ENCODE results near the gene DPP9. TPM values are rescaled to one million over a fixed set of nuclear protein-coding genes. Genes with fewer than 3 reads are reported as not detected.

Gene DPP9
- total RNA-seq, 1 experiment from 2014 or later: 46.4 TPM

DNA sequence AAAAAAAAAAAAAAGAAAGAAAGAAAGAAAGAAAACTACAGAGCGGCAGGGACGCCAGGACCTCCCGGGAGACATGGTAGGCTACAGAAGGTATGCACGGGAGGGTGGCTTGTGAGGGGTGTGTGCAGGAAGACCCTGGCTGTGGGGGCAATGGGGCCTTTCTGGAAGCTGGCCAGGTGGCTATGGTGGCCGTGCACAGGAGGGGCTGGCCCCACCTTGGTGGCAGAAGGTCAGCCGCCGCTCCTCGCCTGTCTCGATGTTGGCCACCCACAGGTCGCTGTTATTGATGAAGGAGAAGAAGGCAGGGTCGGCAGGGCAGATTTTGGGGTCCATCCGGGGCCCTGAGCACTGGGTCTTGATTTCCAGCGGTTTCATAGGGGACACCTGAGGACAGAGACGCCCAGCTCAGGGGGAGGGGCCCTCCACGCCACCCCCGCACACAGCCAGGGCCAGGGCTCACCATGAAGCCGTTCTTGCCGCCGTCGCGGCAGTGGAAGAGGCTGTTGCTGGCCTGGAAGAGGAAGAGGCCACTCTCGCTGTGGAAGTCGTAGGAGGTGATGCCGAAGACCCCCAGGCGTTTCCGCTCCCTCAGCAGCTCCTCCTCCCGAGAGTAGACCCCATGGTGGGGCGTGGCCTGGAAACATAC, 19.8 kb downstream of the DPP9 start:
- H3K9me3 Mint-ChIP-seq: no peaks in the 10 kb centered on the region
- WGBS (ENCODE audit: extremely low coverage, insufficient read length, low lambda C conversion rate): no CpG with 5 or more reads among the region's 28 CpGs
- no peak overlapping the region for H2BK120ac ChIP-seq (ENCODE audit: low read depth, low read length, poor library complexity, severe bottlenecking)
- H3T11ph ChIP-seq (ENCODE audit: low read length): no peak overlapping the region
- no peak overlapping the region for H2BK15ac ChIP-seq (ENCODE audit: low read depth, low read length)
- no peak overlapping the region for H3K4ac ChIP-seq (ENCODE audit: low read depth, low read length)
- H3K9me3 ChIP-seq (ENCODE audit: control insufficient read depth, low read depth, low read length): no peaks in the 10 kb centered on the region
- H2AFZ ChIP-seq (ENCODE audit: low read length): no peak overlapping the region
- H3K4me1 Mint-ChIP-seq: no peaks in the 10 kb centered on the region
- H3K56ac ChIP-seq (ENCODE audit: insufficient read length, low read depth, low read length): no peak overlapping the region
- no peak overlapping the region; a peak in 1 of 7 replicates for H3K27ac Mint-ChIP-seq
- H3K27ac ChIP-seq (ENCODE audit: insufficient read length, low read depth, low read length): no peak overlapping the region
- no peaks in the 10 kb centered on the region for H3K4me1 ChIP-seq (ENCODE audit: insufficient read depth, low read length)
- no peak overlapping the region for H3K4me2 ChIP-seq (ENCODE audit: insufficient read depth, insufficient read length, low read length)
- H3K9ac ChIP-seq (ENCODE audit: extremely low read depth, insufficient read length, low read length): no peak overlapping the region
- no peaks in the 10 kb centered on the region for H3K23me2 ChIP-seq (ENCODE audit: insufficient read length, low read depth, low read length, poor library complexity, severe bottlenecking)
- H3K79me1 ChIP-seq (ENCODE audit: insufficient read depth, low read depth, low read length, poor library complexity, severe bottlenecking): no peaks in the 10 kb centered on the region
- no peak overlapping the region for H4K5ac ChIP-seq (ENCODE audit: insufficient read length, low read depth, low read length)
- no peak overlapping the region for H3K4me3 Mint-ChIP-seq
- H3K27me3 ChIP-seq (ENCODE audit: insufficient read depth, low read length): no peaks in the 10 kb centered on the region
- H2AK5ac ChIP-seq (ENCODE audit: insufficient read length, low read length): no peak overlapping the region
- no peak for TF ChIP-seq CTCF (conservative IDR thresholded peaks at IDR 0.05)
- no peak overlapping the region for H3K18ac ChIP-seq (ENCODE audit: insufficient read length, low read depth, low read length)
- H4K8ac ChIP-seq (replicated peaks; ENCODE audit: insufficient read length, low read depth, low read length): no peak overlapping the region
- H4K91ac ChIP-seq (ENCODE audit: insufficient read length, low read depth, low read length): no peak overlapping the region
- no peaks in the 10 kb centered on the region for H3K79me2 ChIP-seq (ENCODE audit: insufficient read depth, low read length)
- H2BK20ac ChIP-seq (ENCODE audit: low read depth, low read length, poor library complexity, severe bottlenecking): no peak overlapping the region
- H3K27me3 Mint-ChIP-seq (ENCODE audit: low read depth): no peaks in the 10 kb centered on the region
- no peak overlapping the region for H3K23ac ChIP-seq (ENCODE audit: insufficient read length, low read depth, low read length)
- DNase-seq: no peak
- H4K20me1 ChIP-seq (ENCODE audit: control insufficient read depth, insufficient read depth, insufficient read length): no peaks in the 10 kb centered on the region
- H2BK5ac ChIP-seq (ENCODE audit: insufficient read length, low read length): no peak overlapping the region
- H2BK12ac ChIP-seq (ENCODE audit: insufficient read length, low read depth, low read length): no peak overlapping the region
- no peak overlapping the region for H3K14ac ChIP-seq (ENCODE audit: insufficient read depth, low read length)
- peaks cover 21 to 51% (median 46%) of the 10 kb centered on the region in 3 experiments; a peak in 6 of 7 replicates for H3K36me3 Mint-ChIP-seq (ENCODE audit: insufficient read depth in 1 of 3, low read depth in 3 of 3)
